DOHH2 (cell line): ENCODE data around the gene NME1.

Experiments
- EZH2phosphoT487 ChIP-seq: fragments of 200-600 bp; sonication (generic); IDR thresholded peaks from 2 replicates; pipeline ENCODE4 v1.6.1; 2017; ENCODE audit warnings: borderline replicate concordance, mild to moderate bottlenecking, antibody characterized with exemption, low read length, moderate library complexity, mixed read lengths
- TF ChIP-seq, protein P1 (sequence below): fragments of 200-600 bp; sonication (generic); IDR thresholded peaks from one replicate; pipeline ENCODE4 v1.5.1; 2014; ENCODE audit warnings: antibody characterized with exemption, mild to moderate bottlenecking, low read depth, low read length; ENCODE audit not compliant: poor library complexity, severe bottlenecking

DNA sequence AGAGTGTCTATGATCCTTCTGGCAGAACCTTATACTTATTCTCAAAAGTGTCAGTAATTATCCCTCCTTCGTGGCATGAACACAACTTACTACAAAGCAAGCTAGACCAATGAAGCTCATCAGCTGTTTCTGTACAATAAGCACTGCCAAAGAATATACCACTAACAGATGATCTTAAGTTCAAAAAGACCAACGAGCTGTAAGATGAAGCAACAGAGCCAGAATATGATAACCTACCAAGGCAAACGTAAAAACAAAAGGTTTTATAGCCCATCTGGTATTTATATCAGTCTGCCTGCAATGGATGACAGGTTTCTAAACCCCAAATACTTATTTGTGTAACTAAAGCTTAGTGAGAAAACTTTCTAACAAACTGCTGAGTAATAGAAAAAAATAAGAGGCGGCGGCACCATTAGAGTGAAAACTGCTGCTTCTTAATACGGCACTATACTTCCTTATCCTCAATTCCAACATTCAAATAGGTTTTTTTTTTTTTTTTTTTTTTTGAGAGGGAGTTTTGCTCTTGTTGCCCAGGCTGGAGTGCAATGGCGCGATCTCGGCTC, 35.0 kb downstream of the NME1 start:
- TF ChIP-seq, protein P1, sequence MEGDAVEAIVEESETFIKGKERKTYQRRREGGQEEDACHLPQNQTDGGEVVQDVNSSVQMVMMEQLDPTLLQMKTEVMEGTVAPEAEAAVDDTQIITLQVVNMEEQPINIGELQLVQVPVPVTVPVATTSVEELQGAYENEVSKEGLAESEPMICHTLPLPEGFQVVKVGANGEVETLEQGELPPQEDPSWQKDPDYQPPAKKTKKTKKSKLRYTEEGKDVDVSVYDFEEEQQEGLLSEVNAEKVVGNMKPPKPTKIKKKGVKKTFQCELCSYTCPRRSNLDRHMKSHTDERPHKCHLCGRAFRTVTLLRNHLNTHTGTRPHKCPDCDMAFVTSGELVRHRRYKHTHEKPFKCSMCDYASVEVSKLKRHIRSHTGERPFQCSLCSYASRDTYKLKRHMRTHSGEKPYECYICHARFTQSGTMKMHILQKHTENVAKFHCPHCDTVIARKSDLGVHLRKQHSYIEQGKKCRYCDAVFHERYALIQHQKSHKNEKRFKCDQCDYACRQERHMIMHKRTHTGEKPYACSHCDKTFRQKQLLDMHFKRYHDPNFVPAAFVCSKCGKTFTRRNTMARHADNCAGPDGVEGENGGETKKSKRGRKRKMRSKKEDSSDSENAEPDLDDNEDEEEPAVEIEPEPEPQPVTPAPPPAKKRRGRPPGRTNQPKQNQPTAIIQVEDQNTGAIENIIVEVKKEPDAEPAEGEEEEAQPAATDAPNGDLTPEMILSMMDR: no peak
- no peak for TF ChIP-seq EZH2phosphoT487
